SK-MEL-5 (cell line): Measurements from ENCODE around the gene C6orf15. TPM values are rescaled to one million over a fixed set of nuclear protein-coding genes. Genes with fewer than 3 reads are reported as not detected.
"Not testable (repeated sequence)": the region's sequence is repeated elsewhere in the genome, so short reads cannot be mapped to it uniquely, and the experiment has no call there.

Experiments
- DNase-seq: peaks from one replicate; pipeline ENCODE4 v3.0.0-alpha.2; 2016; ENCODE audit warnings: low read depth, low spot score
- in situ Hi-C: cut with HindIII; loops from 2 replicates; pipeline ENCODE4 v1.10.0; 2016; ENCODE audit warnings: low sequenced_read_pairs, high pct_unique_total_duplicates, low pct_unique_long_range_greater_than_20kb
- total RNA-seq: library from RNA; depleted of rRNA; stranded (reverse); fragments of >200 nt; shearing (Covaris generic); gene quantifications from 2 replicates; pipeline ENCODE4 v1.2.3, GENCODE V29; 2014

The C6orf15 gene
- total RNA-seq, 1 experiment from 2014 or later: not detected

DNA sequence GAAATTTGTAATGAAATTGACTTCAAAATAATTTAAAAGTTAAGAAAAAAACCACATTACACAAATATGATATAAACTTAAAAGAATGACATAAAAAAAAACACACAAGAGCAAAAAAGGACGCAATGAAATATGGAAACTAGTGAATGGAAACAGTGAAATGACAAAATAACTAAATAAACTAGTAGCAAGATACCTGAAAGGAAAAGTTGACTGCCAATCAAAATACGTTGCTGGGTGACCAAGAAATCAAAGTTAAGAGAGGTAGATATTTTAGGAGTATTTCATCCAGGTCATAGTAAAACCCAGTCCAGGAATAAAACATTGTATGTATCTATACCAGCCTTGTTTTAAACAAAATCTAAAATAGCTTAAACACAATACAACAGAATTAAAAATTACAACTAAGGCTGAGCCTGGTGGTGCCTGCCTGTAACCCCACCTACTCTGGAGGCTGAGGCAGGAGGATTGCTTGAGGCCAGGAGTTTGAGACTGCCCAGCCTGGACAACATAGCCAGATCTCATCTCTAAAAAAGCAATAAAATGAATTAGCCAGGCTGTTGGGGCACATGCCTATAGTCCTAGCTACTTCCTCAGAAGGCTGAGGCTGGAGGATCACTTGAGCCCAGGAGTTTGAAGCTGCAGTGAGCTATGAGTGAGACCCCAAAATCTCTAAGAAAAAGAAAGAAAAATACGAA lies 22.0 kb downstream of the C6orf15 start:
- in situ Hi-C loops: no loop called here

DNA sequence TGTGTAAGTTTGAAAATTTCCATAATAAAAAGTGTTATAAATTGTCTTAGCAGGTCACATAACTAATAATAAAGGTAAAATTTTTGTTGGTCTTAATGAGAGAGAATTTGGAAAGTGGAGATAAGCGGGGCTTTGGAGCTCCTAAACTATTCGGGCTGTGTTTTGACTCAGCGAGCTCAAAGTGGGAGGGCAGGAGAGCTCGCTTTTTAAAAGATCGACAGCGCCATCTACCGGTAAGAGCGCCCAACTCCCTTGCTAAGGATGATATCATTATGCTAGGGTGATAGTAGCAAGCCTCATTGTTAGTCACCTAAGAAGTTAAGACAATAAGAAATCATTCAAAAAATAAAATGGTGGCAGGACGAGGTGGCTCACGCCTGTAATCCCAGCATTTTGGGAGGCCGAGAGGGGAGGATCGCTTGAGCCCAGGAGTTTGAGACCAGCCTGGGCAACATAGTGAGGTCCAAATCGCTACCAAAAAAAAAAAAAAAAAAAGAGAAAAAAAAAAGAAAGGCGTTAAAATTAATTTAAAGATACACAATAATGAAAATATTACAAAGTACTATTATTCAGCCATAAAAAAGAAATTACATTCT lies 24.8 kb downstream of the C6orf15 start:
- in situ Hi-C loops: no loop called here
- DNase-seq: peak; percentile 90

More for the DNA sequence above, 22.0 kb downstream of the C6orf15 start:
- DNase-seq: no peak

DNA sequence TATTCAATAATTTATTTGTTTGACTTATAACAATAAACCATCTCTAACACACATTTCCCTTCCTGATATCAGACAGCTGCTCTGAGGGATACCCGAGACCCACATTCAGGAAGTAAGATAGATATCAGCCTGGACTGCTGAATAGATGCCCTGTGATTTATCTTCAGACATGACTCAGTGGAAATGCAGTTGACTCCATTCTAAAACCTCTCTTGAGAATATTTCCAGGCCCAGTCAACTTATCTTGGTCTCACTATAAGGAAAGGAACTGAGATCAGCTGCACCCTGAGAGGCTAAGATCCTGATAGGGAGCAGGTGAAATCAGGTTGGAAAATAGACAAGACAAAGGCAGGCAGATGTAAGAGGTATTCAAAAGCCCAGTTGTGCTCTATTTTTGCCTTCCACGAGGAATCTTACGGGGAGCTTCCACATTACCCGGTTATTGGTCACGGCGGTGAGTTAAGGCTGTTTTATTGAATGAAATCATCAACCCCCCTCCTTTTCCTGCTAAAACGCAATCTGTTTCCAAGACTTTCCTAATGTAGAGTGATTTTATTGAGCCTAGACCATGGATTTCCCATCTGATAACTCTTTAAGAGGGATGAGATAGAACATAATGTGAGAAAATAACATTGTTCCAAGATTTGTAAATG lies 25.5 kb downstream of the C6orf15 start:
- DNase-seq: no peak
- in situ Hi-C loops: no loop called here

DNA sequence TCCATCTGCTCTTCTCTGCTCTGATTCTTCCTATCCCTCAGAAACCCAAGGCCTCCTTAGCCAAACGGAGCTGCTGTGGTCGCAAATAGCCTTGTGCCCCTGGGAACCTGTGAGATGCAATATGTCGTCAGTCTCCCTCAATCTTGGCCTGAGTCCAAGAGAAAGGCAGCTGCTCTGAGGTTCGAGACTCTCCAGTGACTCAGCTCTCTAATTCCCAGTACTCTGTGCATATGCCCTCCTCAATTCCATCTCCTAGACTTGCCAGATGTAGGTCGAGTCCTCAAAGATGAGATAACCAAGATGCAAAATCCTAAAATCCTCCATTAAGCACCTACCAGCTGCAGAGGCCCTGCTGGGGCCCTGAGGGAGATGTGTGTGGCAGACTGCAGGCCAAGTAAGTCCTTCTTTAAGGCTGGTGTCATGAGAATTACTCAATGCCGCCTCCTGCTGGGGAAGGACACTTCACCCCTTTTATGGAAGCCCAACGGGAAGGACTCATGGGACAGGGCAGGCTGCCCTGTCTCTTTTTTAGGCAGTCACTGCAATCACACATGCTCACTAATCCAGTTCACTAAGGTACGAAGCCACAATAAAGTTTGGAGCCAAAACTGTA lies 28.5 kb downstream of the C6orf15 start:
- in situ Hi-C loops: no loop called here
- DNase-seq: peak; percentile 80

DNA sequence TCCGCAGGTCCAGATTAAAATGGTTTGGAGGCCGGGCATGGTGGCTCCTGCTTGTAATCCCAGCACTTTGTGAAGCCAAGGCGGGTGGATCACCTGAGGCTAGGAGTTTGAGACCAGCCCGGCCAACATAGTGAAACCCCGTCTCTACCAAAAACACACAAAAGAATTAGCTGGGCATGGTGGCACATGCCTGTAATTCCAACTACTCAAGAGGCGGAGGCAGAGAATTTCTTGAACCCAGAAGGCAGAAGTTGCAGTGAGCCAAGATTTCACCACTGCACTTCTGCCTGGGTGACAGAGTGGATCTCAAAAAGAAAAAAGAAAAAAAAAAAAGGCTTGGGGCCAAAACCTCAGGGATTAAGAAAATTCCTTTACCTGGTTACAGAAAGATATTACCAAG lies 30.5 kb downstream of the C6orf15 start:
- in situ Hi-C loops: no loop called here
- DNase-seq: no peak

DNA sequence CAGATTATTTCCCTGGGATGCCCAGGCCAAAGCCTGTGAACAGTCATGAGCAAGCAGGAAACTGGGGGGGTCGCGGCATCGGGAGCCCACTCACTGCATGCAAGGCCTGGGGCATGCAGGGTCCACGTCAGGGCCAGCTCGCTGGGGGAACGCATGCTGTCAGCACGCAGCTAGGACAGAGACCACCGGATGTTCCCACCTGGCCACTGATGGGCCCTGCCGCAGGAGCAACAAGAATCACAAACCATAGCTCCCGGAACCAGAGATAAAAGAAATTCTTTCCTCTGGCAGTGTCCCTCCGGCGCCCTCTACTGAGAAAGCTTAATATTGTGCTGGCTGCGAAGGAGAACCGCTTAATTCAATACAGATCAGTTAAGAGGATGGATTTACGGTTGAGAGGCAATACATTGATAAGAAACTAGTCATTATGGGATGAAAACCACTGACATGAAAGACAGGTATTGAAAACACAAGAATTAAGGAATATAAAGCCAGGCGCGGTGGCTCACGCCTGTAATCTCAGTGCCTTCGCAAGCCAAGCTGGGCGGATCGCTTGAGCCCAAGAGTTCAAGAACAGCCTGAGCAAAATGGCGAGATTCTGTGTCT lies 32.6 kb downstream of the C6orf15 start:
- in situ Hi-C loops: no loop called here

DNA sequence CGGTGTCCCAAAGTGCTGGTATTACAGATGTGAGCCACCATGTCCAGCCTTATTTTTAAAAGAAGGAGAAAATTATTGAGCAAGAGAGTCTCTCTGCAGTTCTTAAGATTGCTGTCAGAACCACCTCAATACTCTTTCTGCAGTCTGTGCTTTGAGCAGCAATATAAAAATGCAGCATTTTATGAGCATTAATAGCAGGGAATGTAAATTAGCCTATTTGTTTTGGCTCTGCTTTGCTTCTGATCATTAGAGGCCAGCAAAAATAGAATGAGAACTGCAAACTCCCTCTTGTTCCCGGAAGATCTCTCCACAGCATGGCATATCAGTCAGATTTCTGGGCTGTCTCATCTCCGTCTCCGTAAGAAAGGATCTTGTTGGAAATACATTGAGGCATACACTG lies 35.8 kb downstream of the C6orf15 start:
- in situ Hi-C loops: no loop called here

More for the DNA sequence above, 32.6 kb downstream of the C6orf15 start:
- DNase-seq: peak; percentile 77

DNA sequence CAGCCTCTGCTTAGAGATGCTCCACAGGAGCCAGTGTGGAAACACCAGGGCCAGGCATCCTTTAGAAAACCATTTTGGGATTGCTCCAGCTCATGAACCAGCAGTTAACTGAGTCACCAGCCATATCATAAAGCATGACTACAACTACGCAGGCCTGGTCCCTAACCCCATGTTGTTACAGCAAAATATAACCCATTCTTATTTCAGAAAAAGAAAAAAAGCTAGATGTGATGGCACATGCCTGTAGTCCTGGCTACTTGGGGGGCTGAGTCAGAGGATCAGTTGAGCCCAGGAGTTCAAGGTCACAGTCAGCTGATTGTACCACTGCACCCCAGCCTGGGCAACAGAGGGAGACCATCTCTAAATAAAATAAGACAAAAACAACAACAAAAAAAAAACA lies 36.8 kb downstream of the C6orf15 start:
- DNase-seq: no peak
- in situ Hi-C loops: no loop called here

More for the DNA sequence above, 35.8 kb downstream of the C6orf15 start:
- no peak for DNase-seq

DNA sequence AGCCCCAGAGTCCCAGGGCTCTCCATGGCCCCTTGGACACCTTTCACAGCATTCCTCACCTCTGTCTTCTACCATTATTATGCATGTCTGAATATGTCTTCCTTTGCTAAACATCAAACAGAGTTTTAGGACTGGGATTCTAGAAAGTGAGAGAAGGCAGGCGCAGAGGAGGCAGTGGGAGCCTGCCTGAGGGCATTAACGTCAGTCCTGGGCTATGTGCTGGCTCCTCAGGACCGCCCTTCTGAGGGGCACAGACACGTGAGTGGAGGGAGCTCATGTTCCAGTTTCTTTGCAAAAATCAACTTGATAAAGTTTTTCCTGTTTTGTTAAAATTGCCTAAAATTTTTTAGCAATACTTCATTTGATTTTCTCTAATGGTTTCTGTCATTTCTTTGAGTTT lies 38.0 kb downstream of the C6orf15 start:
- no peak for DNase-seq
- in situ Hi-C loops: no loop called here

DNA sequence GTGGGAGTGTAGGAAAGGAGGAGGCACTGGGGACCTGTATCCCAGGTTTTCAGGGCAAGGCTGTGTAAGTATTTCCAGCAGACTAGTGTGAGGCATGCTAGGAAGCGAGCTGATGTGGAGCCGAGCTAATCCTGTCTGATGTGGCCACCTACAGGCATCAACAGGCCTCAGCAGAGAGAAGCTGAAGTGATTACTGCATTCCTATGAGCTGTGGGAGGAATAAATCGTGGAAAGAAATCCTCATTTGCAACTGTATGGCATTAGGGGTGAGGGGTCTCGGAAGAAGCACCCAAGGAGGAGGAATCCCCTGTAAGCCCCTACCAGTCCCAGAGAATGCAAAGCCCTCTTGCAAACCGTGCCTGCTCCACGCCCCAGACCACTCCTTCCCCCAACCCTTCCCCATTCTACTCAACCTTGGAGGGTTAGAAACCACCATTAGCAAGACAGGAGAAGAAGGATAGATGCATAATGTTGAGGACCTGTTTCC lies 41.6 kb downstream of the C6orf15 start:
- DNase-seq: peak; percentile 78

DNA sequence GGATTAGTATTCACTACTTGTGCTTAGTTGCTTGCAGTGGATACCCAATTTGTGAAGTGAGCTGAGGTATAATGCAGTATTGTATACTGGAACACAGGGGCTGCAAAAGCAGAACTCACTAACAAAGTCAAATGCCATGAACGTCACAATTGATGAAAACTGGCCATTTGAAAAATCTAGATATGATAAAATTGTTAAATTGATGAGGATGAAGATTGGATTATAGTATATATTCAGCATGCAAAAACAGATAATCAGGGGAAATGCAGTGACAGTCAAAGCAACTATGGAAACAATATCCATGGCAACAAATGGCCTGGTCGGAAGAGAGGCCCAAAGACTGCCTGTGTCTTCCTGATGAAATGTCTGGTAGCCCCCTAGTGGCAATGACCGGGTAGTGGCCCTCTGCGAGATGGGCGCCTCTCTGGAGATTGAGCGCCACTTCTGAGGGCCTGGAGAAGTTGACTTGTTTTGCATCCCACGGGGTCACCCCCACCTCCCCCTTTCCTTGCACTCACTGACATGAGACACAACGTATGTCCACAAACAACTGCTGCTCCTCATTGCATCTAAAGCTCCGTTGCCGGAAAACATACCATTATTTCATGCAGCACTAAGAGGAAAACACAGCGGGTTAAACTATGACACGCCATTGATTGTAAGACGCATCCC lies 43.6 kb downstream of the C6orf15 start:
- DNase-seq: peak; percentile 89
- in situ Hi-C loops: no loop called here

More for the DNA sequence above, 41.6 kb downstream of the C6orf15 start:
- in situ Hi-C loops: no loop called here

DNA sequence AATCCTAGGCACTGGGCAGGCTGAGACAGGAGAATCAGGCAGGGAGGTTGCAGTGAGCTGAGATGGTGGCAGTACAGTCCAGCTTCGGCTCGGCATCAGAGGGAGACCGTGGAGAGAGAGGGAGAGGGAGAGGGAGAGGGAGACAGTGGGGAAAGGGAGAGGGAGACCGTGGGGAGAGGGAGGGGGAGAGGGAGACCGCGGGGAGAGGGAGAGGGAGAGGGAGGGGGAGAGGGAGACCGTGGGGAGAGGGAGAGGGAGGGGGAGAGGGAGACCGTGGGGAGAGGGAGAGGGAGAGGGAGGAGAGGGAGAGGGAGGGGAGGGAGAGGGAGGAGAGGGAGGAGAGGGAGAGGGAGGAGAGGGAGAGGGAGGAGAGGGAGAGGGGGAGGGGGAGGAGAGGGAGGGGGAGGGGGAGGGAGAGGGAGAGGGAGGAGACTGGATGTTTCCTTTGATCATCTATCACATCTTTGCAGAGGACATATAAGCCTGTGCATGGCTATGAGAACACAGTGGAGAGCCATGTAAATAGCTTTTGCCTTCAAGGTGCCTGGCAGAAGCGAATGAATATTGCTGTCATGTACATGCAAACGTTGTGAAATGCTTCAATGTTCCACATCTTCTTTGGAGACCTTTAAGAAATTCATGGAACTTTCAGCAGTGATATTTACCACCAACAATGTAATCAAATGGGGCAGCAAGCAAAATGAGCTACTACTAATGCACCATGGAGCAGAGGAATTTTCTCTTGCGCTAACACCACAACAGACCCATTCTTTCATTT lies 44.3 kb downstream of the C6orf15 start:
- in situ Hi-C loops, DNase-seq: not testable (repeated sequence)

DNA sequence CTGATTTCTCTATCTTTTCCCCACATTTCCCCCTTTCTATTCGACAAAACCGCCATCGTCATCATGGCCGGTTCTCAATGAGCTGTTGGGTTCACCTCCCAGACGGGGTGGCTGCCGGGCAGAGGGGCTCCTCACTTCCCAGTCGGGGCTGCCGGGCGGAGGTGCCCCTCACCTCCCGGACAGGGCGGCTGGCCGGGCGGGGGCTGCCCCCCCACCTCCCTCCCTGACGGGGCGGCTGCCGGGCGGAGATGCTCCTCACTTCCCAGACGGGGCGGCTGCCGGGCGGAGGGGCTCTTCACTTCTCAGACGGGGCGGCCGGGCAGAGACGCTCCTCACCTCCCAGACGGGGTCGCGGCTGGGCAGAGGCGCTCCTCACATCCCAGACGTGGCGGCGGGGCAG lies 45.3 kb downstream of the C6orf15 start:
- DNase-seq, in situ Hi-C loops: not testable (repeated sequence)

DNA sequence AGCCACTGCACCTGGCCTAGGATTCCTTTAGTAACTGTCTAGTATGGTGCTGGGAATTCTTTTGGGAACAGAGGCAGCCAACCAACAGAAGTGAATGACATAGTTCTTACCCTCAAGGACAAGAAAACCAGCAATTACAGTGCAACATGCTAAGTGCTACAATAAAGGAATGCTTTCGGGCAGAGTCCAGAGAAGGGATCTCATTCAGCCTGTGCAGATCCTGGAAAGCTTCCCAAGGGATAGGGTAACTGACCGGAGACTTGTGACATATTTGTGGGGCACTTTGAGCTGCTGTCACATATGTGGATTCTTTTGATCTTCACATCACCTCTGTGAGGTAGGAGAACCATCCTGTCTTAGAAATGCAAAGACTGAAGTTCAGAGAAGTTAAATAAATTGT lies 46.8 kb downstream of the C6orf15 start:
- in situ Hi-C loops: no loop called here
- DNase-seq: no peak

DNA sequence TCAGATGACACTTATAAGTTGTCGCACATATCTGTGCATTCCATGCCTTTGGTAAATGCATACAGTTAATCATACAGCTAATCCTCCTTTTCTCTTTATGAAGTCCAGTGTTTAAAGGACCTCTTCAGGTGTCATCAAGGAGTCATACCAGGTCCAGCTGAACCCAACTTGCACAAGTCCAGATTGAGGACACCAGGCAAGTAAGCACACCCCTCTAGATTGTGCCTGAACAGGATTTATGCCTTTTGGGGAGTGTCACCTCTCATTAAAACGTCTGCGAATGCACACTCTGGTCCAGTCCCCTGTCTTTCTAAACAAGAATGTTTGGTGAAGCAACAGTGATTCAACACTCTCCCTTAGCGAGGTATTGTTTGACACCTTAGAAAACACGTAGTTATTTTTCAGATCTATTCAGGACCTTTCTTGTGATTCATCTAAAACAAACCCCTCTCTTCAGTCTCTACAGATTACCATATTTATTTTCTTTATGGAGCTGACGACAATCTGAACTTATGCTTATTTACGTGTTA lies 48.4 kb downstream of the C6orf15 start:
- in situ Hi-C loops: no loop called here
- no peak for DNase-seq
